H1 (cell line): ENCODE results near the gene MMGT1. TPM values are rescaled to one million over a fixed set of nuclear protein-coding genes. Genes with fewer than 3 reads are reported as not detected.

ENCODE experiments used
- ATF3 ChIP-seq: IDR thresholded peaks from 2 replicates; pipeline ENCODE4 v1.6.1; 2011; ENCODE audit warnings: low read depth, mild to moderate bottlenecking, low read length; ENCODE audit not compliant: insufficient read depth
- RBBP5 ChIP-seq: IDR thresholded peaks from 2 replicates; pipeline ENCODE4 v1.7.1; 2012; ENCODE audit warnings: low read depth, mild to moderate bottlenecking, inconsistent platforms, low read length, moderate library complexity, borderline replicate concordance
- ZNF274 ChIP-seq: IDR thresholded peaks from 2 replicates; pipeline ENCODE4 v1.7.0; 2012; ENCODE audit warnings: low read length, borderline replicate concordance; ENCODE audit errors: extremely low read depth
- polyA plus RNA-seq, 7 experiments: library from polyadenylated mRNA; depleted of rRNA in 3 of 7; stranded (reverse) in 5 of 7; unstranded in 2 of 7; fragments of >200 nt in 5 of 7; fragments of 200-250 nt in 2 of 7; gene quantifications; 1 replicate in 5 of 7; 2 replicates in 1 of 7; 4 replicates in 1 of 7; pipeline versions ENCODE4 v1.2.1 to v1.2.3, GENCODE V29; 2011 to 2013; ENCODE audit warnings: missing spikeins in 2 of 7, mixed read lengths in 2 of 7
- total RNA-seq: library from RNA; stranded (reverse); fragmentation: NEBNext Ultra II Directional; extraction: Animal tissue kit (Norgen Biotek cat#: 25700); gene quantifications from 2 replicates; pipeline ENCODE4 v1.2.1, GENCODE V29; 2021
- TF ChIP-seq, protein P1 (sequence below): IDR thresholded peaks from 2 replicates; pipeline ENCODE4 v1.6.1; 2012; ENCODE audit warnings: low read length, inconsistent platforms

The MMGT1 gene
- total and polyA plus RNA-seq, 2 of the 8 experiments (the other 6 are each of a cell fraction or from before 2014, with no cell fraction given), result 10.0 to 20.5 TPM

DNA sequence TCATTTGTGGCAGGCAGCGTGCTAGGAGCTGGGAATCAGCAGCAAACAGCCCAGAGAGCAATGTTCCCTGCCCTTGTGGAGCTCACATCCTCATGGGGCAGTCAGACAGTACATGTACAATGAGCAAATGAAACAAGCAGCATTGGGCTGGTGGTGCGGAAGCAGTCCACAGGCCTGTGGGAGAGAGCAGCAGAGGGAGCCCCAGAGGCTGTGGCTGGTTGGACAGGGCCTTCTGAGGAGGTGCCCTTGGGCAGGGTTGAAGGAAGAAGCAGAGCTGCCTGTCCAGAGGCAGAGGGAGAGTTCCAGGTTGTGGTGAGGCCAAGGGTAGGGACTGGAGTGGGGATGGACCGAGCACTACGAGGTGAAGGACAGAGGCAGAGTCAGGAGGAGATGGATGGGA lies 22.5 kb downstream of the MMGT1 start (continued):
- TF ChIP-seq, protein P1, sequence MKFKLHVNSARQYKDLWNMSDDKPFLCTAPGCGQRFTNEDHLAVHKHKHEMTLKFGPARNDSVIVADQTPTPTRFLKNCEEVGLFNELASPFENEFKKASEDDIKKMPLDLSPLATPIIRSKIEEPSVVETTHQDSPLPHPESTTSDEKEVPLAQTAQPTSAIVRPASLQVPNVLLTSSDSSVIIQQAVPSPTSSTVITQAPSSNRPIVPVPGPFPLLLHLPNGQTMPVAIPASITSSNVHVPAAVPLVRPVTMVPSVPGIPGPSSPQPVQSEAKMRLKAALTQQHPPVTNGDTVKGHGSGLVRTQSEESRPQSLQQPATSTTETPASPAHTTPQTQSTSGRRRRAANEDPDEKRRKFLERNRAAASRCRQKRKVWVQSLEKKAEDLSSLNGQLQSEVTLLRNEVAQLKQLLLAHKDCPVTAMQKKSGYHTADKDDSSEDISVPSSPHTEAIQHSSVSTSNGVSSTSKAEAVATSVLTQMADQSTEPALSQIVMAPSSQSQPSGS, result no peak
- TF ChIP-seq ZNF274 (no peak), ATF3 (no peak), RBBP5 (no peak)
